Activated CD4-positive, alpha-beta T cell treated with anti-CD3 and anti-CD28 coated beads, Interleukin-2, amount 50 U/mL, for 4 hours (primary cell): ENCODE measurements around the gene MAPK10.
"Not testable (repeated sequence)": the region's sequence is repeated elsewhere in the genome, so short reads cannot be mapped to it uniquely, and the experiment has no call there.

Experiments
- DNase-seq, 2 experiments: peaks; one replicate each; pipeline ENCODE4 v3.0.0-alpha.2; 2020

MAPK10 gene

GRCh38 chr4:86338521-86338920 lies 21.3 kb downstream of the MAPK10 start:
- DNase-seq: no peak

GRCh38 chr4:86334020-86334750 lies 25.7 kb downstream of the MAPK10 start:
- no peak for DNase-seq

GRCh38 chr4:86333236-86333635 lies 26.6 kb downstream of the MAPK10 start:
- no peak for DNase-seq

- no peak for DNase-seq
Observed at GRCh38 chr4:86330961-86331742, 28.7 kb downstream of the MAPK10 start.

GRCh38 chr4:86330411-86330810 lies 29.4 kb downstream of the MAPK10 start:
- not testable (repeated sequence) for DNase-seq

GRCh38 chr4:86329431-86329830 lies 30.4 kb downstream of the MAPK10 start:
- no peak for DNase-seq

GRCh38 chr4:86326400-86326799 lies 33.5 kb downstream of the MAPK10 start:
- no peak for DNase-seq

- no peak for DNase-seq
Observed at GRCh38 chr4:86319390-86319789, 40.5 kb downstream of the MAPK10 start.

GRCh38 chr4:86315579-86315978 lies 44.3 kb downstream of the MAPK10 start:
- DNase-seq: no peak

GRCh38 chr4:86313656-86314055 lies 46.2 kb downstream of the MAPK10 start:
- DNase-seq: no peak

- no peak for DNase-seq
Observed at GRCh38 chr4:86307432-86307831, 52.4 kb downstream of the MAPK10 start.

- no peak for DNase-seq
Observed at GRCh38 chr4:86306816-86307215, 53.0 kb downstream of the MAPK10 start.

GRCh38 chr4:86302830-86303229 lies 57.0 kb downstream of the MAPK10 start:
- DNase-seq: no peak

- DNase-seq: no peak
Observed at GRCh38 chr4:86302251-86302650, 57.6 kb downstream of the MAPK10 start.

GRCh38 chr4:86300516-86300915 lies 59.3 kb downstream of the MAPK10 start:
- no peak for DNase-seq

GRCh38 chr4:86296865-86297264 lies 63.0 kb downstream of the MAPK10 start:
- no peak for DNase-seq

GRCh38 chr4:86294883-86295282 lies 65.0 kb downstream of the MAPK10 start:
- no peak for DNase-seq

- DNase-seq: no peak
Observed at GRCh38 chr4:86291180-86291579, 68.7 kb downstream of the MAPK10 start.

GRCh38 chr4:86286726-86287125 lies 73.1 kb downstream of the MAPK10 start:
- DNase-seq: no peak

- no peak for DNase-seq
Observed at GRCh38 chr4:86283371-86283770, 76.5 kb downstream of the MAPK10 start.

GRCh38 chr4:86280246-86280645 lies 79.6 kb downstream of the MAPK10 start:
- no peak for DNase-seq

GRCh38 chr4:86279293-86279960 lies 80.4 kb downstream of the MAPK10 start:
- DNase-seq: no peak

GRCh38 chr4:86278126-86278525 lies 81.7 kb downstream of the MAPK10 start:
- no peak for DNase-seq

- DNase-seq: no peak
Observed at GRCh38 chr4:86274642-86275041, 85.2 kb downstream of the MAPK10 start.
